H1 (cell line): ENCODE data around the gene MARCKS. TPM values are rescaled to one million over a fixed set of nuclear protein-coding genes. Genes with fewer than 3 reads are reported as not detected.

Experiments
- CTCF ChIA-PET: fragments of 300-600 bp; sonication (Branson Sonifier 250); formaldehyde crosslinking; loops from one replicate; lab custom pipeline; 2021; ENCODE audit not compliant: partially characterized antibody; lab: Charles Lee
- POLR2A ChIA-PET: fragments of 300-600 bp; sonication (Branson Sonifier 250); formaldehyde crosslinking; loops from one replicate; lab custom pipeline; 2021; ENCODE audit warnings: inconsistent platforms; ENCODE audit not compliant: partially characterized antibody; lab: Charles Lee
- DNase-seq, 2 experiments: peaks; one replicate each; pipeline versions ENCODE4 v3.0.0 to v3.0.0-alpha.2; 2010 to 2022; ENCODE audit warnings: low spot score in 2 of 2, low read depth in 1 of 2, mixed read lengths in 1 of 2
- FAIRE-seq: peaks from 2 replicates; lab custom pipeline; 2011; peaks lifted over from hg19 to GRCh38; lab: Jason Lieb, UNC
- H2AFZ ChIP-seq: 2 replicates; pipeline ENCODE4 v1.8.1; 2012; ENCODE audit warnings: low read length, inconsistent platforms
- H2AK5ac ChIP-seq: 2 replicates; pipeline ENCODE4 v1.6.1; 2013; ENCODE audit warnings: low read depth, low read length
- H2BK120ac ChIP-seq: replicated peaks from 2 replicates; pipeline ENCODE3; 2013; ENCODE audit warnings: low read depth, low read length, inconsistent platforms
- H2BK12ac ChIP-seq: 2 replicates; pipeline ENCODE4 v1.6.1; 2013; ENCODE audit warnings: low read depth, low read length
- H2BK15ac ChIP-seq: 2 replicates; pipeline ENCODE4 v1.6.1; 2013; ENCODE audit warnings: low read length
- H2BK20ac ChIP-seq: 2 replicates; pipeline ENCODE4 v1.6.1; 2013; ENCODE audit warnings: low read length
- H2BK5ac ChIP-seq: 2 replicates; pipeline ENCODE4 v1.6.1; 2013; ENCODE audit warnings: low read depth, low read length
- H3K14ac ChIP-seq: 2 replicates; pipeline ENCODE4 v1.6.1; 2013; ENCODE audit warnings: inconsistent platforms; ENCODE audit not compliant: insufficient read length
- H3K18ac ChIP-seq: 2 replicates; pipeline ENCODE4 v1.6.1; 2013; ENCODE audit warnings: low read length; ENCODE audit errors: extremely low read depth
- H3K23ac ChIP-seq: 2 replicates; pipeline ENCODE4 v1.6.1; 2013; ENCODE audit warnings: inconsistent platforms; ENCODE audit not compliant: insufficient read length
- H3K23me2 ChIP-seq: 2 replicates; pipeline ENCODE4 v1.6.1; 2013; ENCODE audit warnings: low read depth, low read length
- H3K27ac ChIP-seq: 2 replicates; pipeline ENCODE4 v1.6.1; 2011; ENCODE audit warnings: low read depth, low read length, inconsistent platforms
- H3K27me3 ChIP-seq, 4 experiments: replicated peaks in 1 of 4; 1 replicate in 1 of 4; 2 replicates in 3 of 4; pipeline versions ENCODE4 v1.6.1 to v1.8.1; 2011 to 2013; ENCODE audit warnings: low read length in 3 of 4, mild to moderate bottlenecking in 3 of 4, inconsistent platforms in 2 of 4, mixed read lengths in 2 of 4, moderate library complexity in 1 of 4; ENCODE audit not compliant: control insufficient read depth in 3 of 4, insufficient read depth in 3 of 4; ENCODE audit errors: extremely low read depth in 1 of 4
- H3K36me3 ChIP-seq, 4 experiments: 2 replicates each; pipeline versions ENCODE4 v1.6.1 to v1.8.1; 2011 to 2013; ENCODE audit warnings: mild to moderate bottlenecking in 4 of 4, low read length in 3 of 4, moderate library complexity in 2 of 4, control low read depth in 1 of 4, inconsistent platforms in 1 of 4; ENCODE audit not compliant: insufficient read depth in 4 of 4, control insufficient read depth in 2 of 4
- H3K4ac ChIP-seq: replicated peaks from 2 replicates; pipeline ENCODE3; 2013; ENCODE audit warnings: low read length, low read depth, mixed read lengths, inconsistent platforms; ENCODE audit not compliant: insufficient read length
- H3K4me1 ChIP-seq, 4 experiments: replicated peaks in 1 of 4; 1 replicate in 1 of 4; 2 replicates in 3 of 4; pipeline versions ENCODE4 v1.6.1 to v1.8.1; 2011 to 2013; ENCODE audit warnings: low read length in 3 of 4, inconsistent platforms in 2 of 4, mixed read lengths in 1 of 4; ENCODE audit not compliant: insufficient read depth in 4 of 4, control insufficient read depth in 3 of 4
- H3K4me2 ChIP-seq, 2 experiments: 2 replicates each; pipeline versions ENCODE4 v1.6.1 to v1.8.1; 2011 to 2013; ENCODE audit warnings: low read depth in 2 of 2, low read length in 2 of 2, control low read depth in 1 of 2, inconsistent platforms in 1 of 2, mild to moderate bottlenecking in 1 of 2; ENCODE audit not compliant: insufficient read depth in 1 of 2
- H3K4me3 ChIP-seq, 4 experiments: fragments of 200-600, 300-600 bp in 1 of 4; sonication (generic), shearing (Covaris generic), sonication (Bioruptor Twin) in 1 of 4; 2 replicates each; pipeline versions ENCODE4 v1.5.1 to v1.8.1; 2011 to 2016; ENCODE audit warnings: low read length in 4 of 4, low read depth in 3 of 4, control low read depth in 2 of 4, inconsistent platforms in 2 of 4, mild to moderate bottlenecking in 2 of 4, mixed read lengths in 1 of 4, moderate library complexity in 1 of 4; ENCODE audit not compliant: insufficient read depth in 2 of 4; ENCODE audit errors: extremely low read depth in 1 of 4
- H3K56ac ChIP-seq: replicated peaks from 2 replicates; pipeline ENCODE3; 2013; ENCODE audit warnings: low read depth, mild to moderate bottlenecking, mixed read lengths, low read length, inconsistent platforms; ENCODE audit not compliant: insufficient read length
- H3K79me1 ChIP-seq: 2 replicates; pipeline ENCODE4 v1.6.1; 2013; ENCODE audit warnings: low read depth, low read length, control low read depth
- H3K79me2 ChIP-seq, 2 experiments: 2 replicates each; pipeline versions ENCODE4 v1.6.1 to v1.8.1; 2012 to 2013; ENCODE audit warnings: low read length in 2 of 2, mild to moderate bottlenecking in 2 of 2, inconsistent platforms in 1 of 2; ENCODE audit not compliant: insufficient read depth in 2 of 2, control insufficient read depth in 1 of 2
- H3K9ac ChIP-seq, 4 experiments: replicated peaks in 1 of 4; 1 replicate in 1 of 4; 2 replicates in 3 of 4; pipeline versions ENCODE4 v1.6.1 to v1.8.1; 2011 to 2013; ENCODE audit warnings: low read depth in 3 of 4, low read length in 3 of 4, control low read depth in 2 of 4, mild to moderate bottlenecking in 2 of 4, moderate library complexity in 2 of 4, inconsistent platforms in 1 of 4; ENCODE audit errors: extremely low read depth in 1 of 4
- H3K9me3 ChIP-seq, 2 experiments: 2 replicates each; pipeline versions ENCODE4 v1.6.1 to v1.8.1; 2012 to 2013; ENCODE audit warnings: mild to moderate bottlenecking in 2 of 2, moderate library complexity in 2 of 2, control low read depth in 1 of 2, inconsistent platforms in 1 of 2, low read depth in 1 of 2, low read length in 1 of 2, mixed read lengths in 1 of 2; ENCODE audit not compliant: insufficient read depth in 2 of 2
- H4K20me1 ChIP-seq, 2 experiments: replicated peaks in 1 of 2; 2 replicates each; pipeline versions ENCODE3 to v1.8.1; 2011 to 2013; ENCODE audit warnings: inconsistent platforms in 2 of 2, low read length in 2 of 2, mild to moderate bottlenecking in 1 of 2; ENCODE audit not compliant: insufficient read depth in 2 of 2, control insufficient read depth in 1 of 2
- H4K5ac ChIP-seq: 2 replicates; pipeline ENCODE4 v1.6.1; 2013; ENCODE audit warnings: low read length, low read depth, mixed read lengths, inconsistent platforms; ENCODE audit not compliant: insufficient read length
- H4K8ac ChIP-seq: 2 replicates; pipeline ENCODE4 v1.8.0; 2013; ENCODE audit warnings: mild to moderate bottlenecking, moderate library complexity, low read length, inconsistent platforms; ENCODE audit not compliant: insufficient read depth; ENCODE audit errors: extremely low read depth
- H4K91ac ChIP-seq: replicated peaks from 2 replicates; pipeline ENCODE3; 2013; ENCODE audit warnings: low read length, mixed read lengths, inconsistent platforms; ENCODE audit not compliant: insufficient read length
- BRCA1 ChIP-seq: IDR thresholded peaks from 2 replicates; pipeline ENCODE4 v1.6.1; 2012; ENCODE audit warnings: low read depth, low read length, improper control_type of control experiment
- CBX5 ChIP-seq: fragments of 300-800, 300-1000 bp; sonication (generic); IDR thresholded peaks from 2 replicates; pipeline ENCODE4 v1.7.1; 2016; ENCODE audit warnings: antibody characterized with exemption, low read length, low read depth
- EP300 ChIP-seq, 2 experiments: IDR thresholded peaks; 1 replicate in 1 of 2; 2 replicates in 1 of 2; pipeline ENCODE4 v1.6.1; 2011 to 2012; ENCODE audit warnings: low read depth in 2 of 2, low read length in 2 of 2, mild to moderate bottlenecking in 2 of 2, borderline replicate concordance in 1 of 2, inconsistent platforms in 1 of 2, moderate library complexity in 1 of 2
- EZH2 ChIP-seq: fragments of 200-600 bp; sonication (generic); IDR thresholded peaks from 2 replicates; pipeline ENCODE4 v1.7.1; 2012; ENCODE audit warnings: low read depth, mild to moderate bottlenecking, moderate library complexity, low read length, inconsistent platforms; ENCODE audit not compliant: severe bottlenecking
- FOSL1 ChIP-seq: IDR thresholded peaks from 2 replicates; pipeline ENCODE4 v1.6.1; 2011; ENCODE audit warnings: mild to moderate bottlenecking, low read depth, low read length, moderate library complexity; ENCODE audit not compliant: insufficient read depth
- JUND ChIP-seq: IDR thresholded peaks from 2 replicates; pipeline ENCODE4 v1.6.1; 2011; ENCODE audit warnings: mild to moderate bottlenecking, improper control_type of control experiment, low read length
- KDM4A ChIP-seq: IDR thresholded peaks from one replicate; pipeline ENCODE4 v1.7.1; 2012; ENCODE audit warnings: low read depth, mild to moderate bottlenecking, moderate library complexity, low read length, inconsistent platforms; ENCODE audit not compliant: severe bottlenecking
- POLR2A ChIP-seq, 2 experiments: IDR thresholded peaks; 1 replicate in 1 of 2; 2 replicates in 1 of 2; pipeline ENCODE4 v1.6.1; 2011; ENCODE audit warnings: low read depth in 2 of 2, low read length in 2 of 2, mild to moderate bottlenecking in 2 of 2; ENCODE audit errors: control extremely low read depth in 1 of 2
- SUZ12 ChIP-seq: fragments of 200-600 bp; sonication (generic); IDR thresholded peaks from 2 replicates; pipeline ENCODE4 v1.6.1; 2012; ENCODE audit warnings: mild to moderate bottlenecking, inconsistent platforms, low read length, moderate library complexity, mixed read lengths
- whole genome bisulfite sequencing, 2 experiments: shearing (Covaris generic) in 1 of 2; methylation state at CpG; one replicate each; pipeline versions ENCODE4 v1.1.6 to v1.1.7; 2013 to 2015; ENCODE audit warnings: low lambda C conversion rate in 2 of 2, mixed read lengths in 2 of 2, inconsistent platforms in 1 of 2, low coverage in 1 of 2, missing lambda C conversion rate in 1 of 2; ENCODE audit not compliant: insufficient replicate concordance in 2 of 2, insufficient coverage in 1 of 2, insufficient read length in 1 of 2; ENCODE audit errors: extremely low coverage in 1 of 2, missing lambda C conversion rate in 1 of 2; 5-methylcytosine and 5-hydroxymethylcytosine counted together
- polyA plus RNA-seq, 7 experiments: library from polyadenylated mRNA; depleted of rRNA in 3 of 7; stranded (reverse) in 5 of 7; unstranded in 2 of 7; fragments of >200 nt in 5 of 7; fragments of 200-250 nt in 2 of 7; gene quantifications; 1 replicate in 5 of 7; 2 replicates in 1 of 7; 4 replicates in 1 of 7; pipeline versions ENCODE4 v1.2.1 to v1.2.3, GENCODE V29; 2011 to 2013; ENCODE audit warnings: missing spikeins in 2 of 7, mixed read lengths in 2 of 7
- total RNA-seq: library from RNA; stranded (reverse); fragmentation: NEBNext Ultra II Directional; extraction: Animal tissue kit (Norgen Biotek cat#: 25700); gene quantifications from 2 replicates; pipeline ENCODE4 v1.2.1, GENCODE V29; 2021
- TF ChIP-seq, protein P1 (sequence below), 3 experiments: IDR thresholded peaks; 1 replicate in 2 of 3; 2 replicates in 1 of 3; pipeline versions ENCODE4 v1.5.1 to v1.6.1; 2011; ENCODE audit warnings: low read length in 3 of 3, mild to moderate bottlenecking in 3 of 3, inconsistent platforms in 2 of 3, low read depth in 1 of 3, moderate library complexity in 1 of 3; ENCODE audit not compliant: insufficient read depth in 1 of 3; ENCODE audit errors: control extremely low read depth in 1 of 3

MARCKS gene
- total and polyA plus RNA-seq, 2 of the 8 experiments (the other 6 are each of a cell fraction or from before 2014, with no cell fraction given) = 26.6 to 111 TPM

- Histone ChIP-seq H2BK5ac (no peak overlapping the region), H2BK15ac (no peak overlapping the region), H3K56ac (peak overlapping the region; percentile 73), H3K27me3 (no peaks in the 10 kb centered on the region), H3K4me3 (no peak overlapping the region), H3K79me2 (no peaks in the 10 kb centered on the region), H3K23ac (no peak overlapping the region), H2AFZ (no peak overlapping the region), H4K91ac (no peak overlapping the region), H3K23me2 (no peaks in the 10 kb centered on the region), H4K8ac (no peak overlapping the region), H2AK5ac (no peak overlapping the region), H2BK20ac (no peak overlapping the region), H2BK12ac (no peak overlapping the region), H3K14ac (no peak overlapping the region), H3K36me3 (no peaks in the 10 kb centered on the region), H3K9ac (no peak overlapping the region), H3K79me1 (no peaks in the 10 kb centered on the region), H3K4me1 (no peaks in the 10 kb centered on the region), H3K4me2 (no peak overlapping the region), H4K20me1 (no peaks in the 10 kb centered on the region), H3K18ac (no peak overlapping the region), H3K4ac (no peak overlapping the region), H3K27ac (no peak overlapping the region), H2BK120ac (no peak overlapping the region), H4K5ac (no peak overlapping the region), H3K9me3 (no peaks in the 10 kb centered on the region)
- FAIRE-seq = no peak
- DNase-seq = no peak
- CTCF ChIA-PET = interaction anchor here (1.1 to 5.8 kb wide), 4 partner anchors 9 to 583 kb away, joined by 3 to 27 read pairs (median 10); no protein-coding TSS in a partner anchor
- 91% methylated on average over 3 of the region's 3 CpGs; no CpG with 5 or more reads in 1 of the 2 experiments for WGBS, 2 experiments
- POLR2A ChIA-PET = interaction anchor here (0.7 kb wide), 1 partner anchor 10 kb away, joined by 4 read pairs; no protein-coding TSS in a partner anchor
- no peak for TF ChIP-seq SUZ12
- no peak for TF ChIP-seq EP300 (IDR thresholded peaks at IDR 0.05; ENCODE audit: borderline replicate concordance in 1 of 2, low read depth in 2 of 2, low read length in 2 of 2)
- no peak for TF ChIP-seq BRCA1
- TF ChIP-seq FOSL1 = no peak
- no peak for TF ChIP-seq POLR2A (IDR thresholded peaks at IDR 0.05; ENCODE audit: control extremely low read depth in 1 of 2, low read depth in 2 of 2, low read length in 2 of 2)
- TF ChIP-seq CBX5 = no peak
- TF ChIP-seq JUND = no peak
- no peak for TF ChIP-seq EZH2
- TF ChIP-seq, protein P1, sequence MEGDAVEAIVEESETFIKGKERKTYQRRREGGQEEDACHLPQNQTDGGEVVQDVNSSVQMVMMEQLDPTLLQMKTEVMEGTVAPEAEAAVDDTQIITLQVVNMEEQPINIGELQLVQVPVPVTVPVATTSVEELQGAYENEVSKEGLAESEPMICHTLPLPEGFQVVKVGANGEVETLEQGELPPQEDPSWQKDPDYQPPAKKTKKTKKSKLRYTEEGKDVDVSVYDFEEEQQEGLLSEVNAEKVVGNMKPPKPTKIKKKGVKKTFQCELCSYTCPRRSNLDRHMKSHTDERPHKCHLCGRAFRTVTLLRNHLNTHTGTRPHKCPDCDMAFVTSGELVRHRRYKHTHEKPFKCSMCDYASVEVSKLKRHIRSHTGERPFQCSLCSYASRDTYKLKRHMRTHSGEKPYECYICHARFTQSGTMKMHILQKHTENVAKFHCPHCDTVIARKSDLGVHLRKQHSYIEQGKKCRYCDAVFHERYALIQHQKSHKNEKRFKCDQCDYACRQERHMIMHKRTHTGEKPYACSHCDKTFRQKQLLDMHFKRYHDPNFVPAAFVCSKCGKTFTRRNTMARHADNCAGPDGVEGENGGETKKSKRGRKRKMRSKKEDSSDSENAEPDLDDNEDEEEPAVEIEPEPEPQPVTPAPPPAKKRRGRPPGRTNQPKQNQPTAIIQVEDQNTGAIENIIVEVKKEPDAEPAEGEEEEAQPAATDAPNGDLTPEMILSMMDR (IDR thresholded peaks at IDR 0.05; ENCODE audit: control extremely low read depth in 1 of 3, insufficient read depth in 1 of 3, low read depth in 1 of 3, low read length in 3 of 3) = no peak
- TF ChIP-seq KDM4A = no peak
These were observed 31.9 kb downstream of the MARCKS start for GRCh38 chr6:113888956-113889630.
